K562 (cell line): ENCODE results near the gene ARID5B. TPM values are rescaled to one million over a fixed set of nuclear protein-coding genes. Genes with fewer than 3 reads are reported as not detected.

ENCODE experiments used
- ATF1 ChIP-seq, 2 experiments: fragments of 450-650 bp in 1 of 2; IDR thresholded peaks; 2 replicates each; pipeline ENCODE4 v1.6.1; 2016; ENCODE audit warnings: missing compliant biosample characterization in 1 of 2, missing genetic modification characterization in 1 of 2
- BHLHE40 ChIP-seq: IDR thresholded peaks from 2 replicates; pipeline ENCODE4 v1.6.1; 2011; ENCODE audit warnings: low read length, improper control_type of control experiment
- CC2D1A ChIP-seq: fragments of 450-650 bp; IDR thresholded peaks from 2 replicates; pipeline ENCODE4 v1.6.1; 2017; ENCODE audit warnings: mild to moderate bottlenecking
- DACH1 ChIP-seq: fragments of 450-650 bp; IDR thresholded peaks from 2 replicates; pipeline ENCODE4 v1.6.1; 2018; ENCODE audit not compliant: partially characterized antibody
- ETV6 ChIP-seq, 3 experiments: fragments of 150-350 bp in 1 of 3; sonication (generic) in 1 of 3; formaldehyde crosslinking in 1 of 3; IDR thresholded peaks; 2 replicates each; pipeline versions ENCODE4 v1.6.1 to v1.8.0; 2014 to 2022; ENCODE audit warnings: borderline replicate concordance in 2 of 3, low read depth in 2 of 3, antibody characterized with exemption in 1 of 3, low read length in 1 of 3, mild to moderate bottlenecking in 1 of 3, missing genetic modification reagents in 1 of 3
- GABPA ChIP-seq: fragments of 200-800 bp; sonication (Bioruptor generic); conservative IDR thresholded peaks from 2 replicates; pipeline ENCODE4 v1.6.1; 2016; ENCODE audit warnings: low read depth, missing genetic modification characterization, missing compliant biosample characterization
- HNRNPL ChIP-seq: fragments of 200-400 bp; formaldehyde crosslinking; IDR thresholded peaks from 2 replicates; pipeline ENCODE4 v1.6.1; 2017; ENCODE audit warnings: low read depth, mild to moderate bottlenecking, low read length
- KAT8 ChIP-seq: fragments of 450-650 bp; IDR thresholded peaks from 2 replicates; pipeline ENCODE4 v1.6.1; 2016; ENCODE audit warnings: low read depth, mild to moderate bottlenecking
- MCM2 ChIP-seq: fragments of 450-650 bp; IDR thresholded peaks from 2 replicates; pipeline ENCODE4 v1.6.1; 2017; ENCODE audit warnings: low read depth, mild to moderate bottlenecking
- NR2C1 ChIP-seq, 2 experiments: fragments of 450-650 bp; IDR thresholded peaks; 2 replicates each; pipeline ENCODE4 v1.6.1; 2017; ENCODE audit warnings: mild to moderate bottlenecking in 2 of 2, antibody characterized with exemption in 1 of 2, inconsistent platforms in 1 of 2, missing compliant biosample characterization in 1 of 2, missing genetic modification characterization in 1 of 2
- SAFB ChIP-seq: fragments of 200-400 bp; formaldehyde crosslinking; IDR thresholded peaks from 2 replicates; pipeline ENCODE4 v1.6.1; 2017; ENCODE audit warnings: low read depth, low read length, borderline replicate concordance
- ZNF184 ChIP-seq: sonication (generic); formaldehyde crosslinking; IDR thresholded peaks from 2 replicates; pipeline ENCODE4 v1.5.0; 2020; ENCODE audit warnings: missing genetic modification reagents
- ZNF436 ChIP-seq: fragments of 250-450, 450-650 bp; sonication (Bioruptor Pico); formaldehyde crosslinking; IDR thresholded peaks from 2 replicates; pipeline ENCODE4 v1.7.0; 2020; ENCODE audit warnings: mild to moderate bottlenecking
- polyA plus RNA-seq, 8 experiments: library from polyadenylated mRNA; depleted of rRNA in 4 of 8; stranded (reverse) in 5 of 8; unstranded in 3 of 8; fragments of >200 nt; fragmentation: Nextera tagmentation in 2 of 8; fragmentation: Illumina TruSeq in 1 of 8; extraction: Ambion mirVana in 2 of 8; extraction: Trizol in 1 of 8; gene quantifications; 2 replicates each; pipeline versions ENCODE4 v1.2.1 to v1.2.3, GENCODE V29; 2011 to 2014; ENCODE audit warnings: inconsistent platforms in 1 of 8, missing spikeins in 1 of 8
- total RNA-seq, 7 experiments: library from RNA; depleted of rRNA in 6 of 7; stranded (reverse); fragments of >200 nt in 6 of 7; fragmentation: Illumina TruSeq in 2 of 7; extraction: Trizol in 2 of 7; gene quantifications; 2 replicates each; pipeline versions ENCODE4 v1.2.1 to v1.2.3, GENCODE V29; 2011 to 2021; ENCODE audit warnings: low replicate concordance in 1 of 7
- TF ChIP-seq, protein P1 (sequence below): IDR thresholded peaks from 3 replicates; pipeline ENCODE4 v1.6.1; 2011; ENCODE audit warnings: borderline replicate concordance, mild to moderate bottlenecking; ENCODE audit not compliant: insufficient read length, insufficient read depth
- TF ChIP-seq, protein P2 (sequence below): fragments of 450-650 bp; formaldehyde crosslinking; IDR thresholded peaks from 2 replicates; pipeline ENCODE4 v1.4.0; 2022; ENCODE audit warnings: missing genetic modification characterization
- TF ChIP-seq, protein P3 (sequence below): IDR thresholded peaks from 2 replicates; pipeline ENCODE4 v1.6.1; 2011; ENCODE audit not compliant: insufficient read length; ENCODE audit errors: extremely low read depth
- TF ChIP-seq, protein P4 (sequence below): IDR thresholded peaks from 2 replicates; pipeline ENCODE4 v1.6.1; 2012; ENCODE audit warnings: low read depth, low read length, improper control_type of control experiment, borderline replicate concordance

Gene ARID5B
- total and polyA plus RNA-seq, 9 of the 15 experiments (the other 6 are each of a cell fraction or from before 2014, with no cell fraction given) = 0.48 to 1.6 (median 0.80) TPM

DNA sequence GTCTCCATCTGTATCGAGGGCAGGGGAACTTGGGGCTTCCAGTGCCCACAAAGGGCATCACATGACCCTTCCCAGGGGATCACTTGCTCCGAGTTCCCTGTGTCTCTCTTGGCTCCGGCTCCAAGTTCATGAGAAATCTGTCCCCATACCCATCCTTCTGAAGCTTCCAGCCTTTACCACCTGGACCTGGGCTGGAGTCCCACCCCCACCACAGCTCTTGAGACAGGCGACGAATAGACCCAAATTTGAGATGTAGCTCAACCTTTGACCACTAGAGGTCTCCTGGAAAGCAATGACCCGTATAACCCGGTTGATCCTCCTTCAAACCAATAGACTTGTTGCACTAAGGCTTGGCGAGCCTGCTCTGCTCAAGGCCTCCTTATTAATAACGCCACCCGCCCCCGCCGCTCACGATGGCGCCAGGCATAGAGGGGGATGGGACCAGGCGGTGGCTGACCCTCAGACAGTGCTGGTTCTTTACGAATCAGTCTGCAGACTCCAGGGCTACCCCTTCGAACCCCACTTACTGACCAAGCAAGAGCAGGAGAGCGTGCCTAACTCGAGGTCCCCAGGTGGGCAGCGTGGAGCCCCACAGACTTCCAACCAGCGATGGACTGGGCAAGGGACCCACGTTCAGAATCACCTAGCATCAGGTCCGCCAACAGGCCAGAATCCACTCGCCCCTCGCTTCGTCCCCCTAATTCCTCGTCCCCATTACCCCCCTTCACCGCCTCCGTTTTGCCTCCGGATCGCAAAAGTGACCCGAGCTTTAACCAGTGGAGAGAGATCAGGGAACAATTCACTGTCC, 4.4 kb upstream of the ARID5B start (continued):
- TF ChIP-seq ZNF436 (CRISPR knock-in tag) = no peak
- TF ChIP-seq GABPA (tag) = no peak
- TF ChIP-seq SAFB = no peak
- TF ChIP-seq, protein P1, sequence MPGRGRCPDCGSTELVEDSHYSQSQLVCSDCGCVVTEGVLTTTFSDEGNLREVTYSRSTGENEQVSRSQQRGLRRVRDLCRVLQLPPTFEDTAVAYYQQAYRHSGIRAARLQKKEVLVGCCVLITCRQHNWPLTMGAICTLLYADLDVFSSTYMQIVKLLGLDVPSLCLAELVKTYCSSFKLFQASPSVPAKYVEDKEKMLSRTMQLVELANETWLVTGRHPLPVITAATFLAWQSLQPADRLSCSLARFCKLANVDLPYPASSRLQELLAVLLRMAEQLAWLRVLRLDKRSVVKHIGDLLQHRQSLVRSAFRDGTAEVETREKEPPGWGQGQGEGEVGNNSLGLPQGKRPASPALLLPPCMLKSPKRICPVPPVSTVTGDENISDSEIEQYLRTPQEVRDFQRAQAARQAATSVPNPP = no peak
- TF ChIP-seq HNRNPL = no peak
- no peak for TF ChIP-seq ZNF184 (CRISPR knock-in tag)
- TF ChIP-seq KAT8 = no peak
- no peak for TF ChIP-seq NR2C1 (IDR thresholded peaks at IDR 0.05)
- 0 out of 2 replicates have a peak, but pooled peaks have one; percentile 37 for TF ChIP-seq NR2C1 (tag; IDR thresholded peaks at IDR 0.05)
- no peak for TF ChIP-seq MCM2
- TF ChIP-seq, protein P2, sequence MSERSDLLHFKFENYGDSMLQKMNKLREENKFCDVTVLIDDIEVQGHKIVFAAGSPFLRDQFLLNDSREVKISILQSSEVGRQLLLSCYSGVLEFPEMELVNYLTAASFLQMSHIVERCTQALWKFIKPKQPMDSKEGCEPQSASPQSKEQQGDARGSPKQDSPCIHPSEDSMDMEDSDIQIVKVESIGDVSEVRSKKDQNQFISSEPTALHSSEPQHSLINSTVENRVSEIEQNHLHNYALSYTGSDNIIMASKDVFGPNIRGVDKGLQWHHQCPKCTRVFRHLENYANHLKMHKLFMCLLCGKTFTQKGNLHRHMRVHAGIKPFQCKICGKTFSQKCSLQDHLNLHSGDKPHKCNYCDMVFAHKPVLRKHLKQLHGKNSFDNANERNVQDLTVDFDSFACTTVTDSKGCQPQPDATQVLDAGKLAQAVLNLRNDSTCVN (CRISPR knock-in tag) = no peak
- no peak for TF ChIP-seq ATF1 (CRISPR knock-in tag; IDR thresholded peaks at IDR 0.05)
- peak; percentile 25; the same call in 1 of the 2 replicates for TF ChIP-seq ATF1 (tag; IDR thresholded peaks at IDR 0.05)
- peak; percentile 50; the same call in 1 of the 2 replicates for TF ChIP-seq CC2D1A
- TF ChIP-seq BHLHE40 = no peak
- no peak for TF ChIP-seq ETV6 (IDR thresholded peaks at IDR 0.05; ENCODE audit: borderline replicate concordance in 1 of 2, low read depth in 2 of 2, low read length in 1 of 2)
- no peak for TF ChIP-seq ETV6 (CRISPR knock-in tag; IDR thresholded peaks at IDR 0.05; ENCODE audit: borderline replicate concordance)
- TF ChIP-seq, protein P3, sequence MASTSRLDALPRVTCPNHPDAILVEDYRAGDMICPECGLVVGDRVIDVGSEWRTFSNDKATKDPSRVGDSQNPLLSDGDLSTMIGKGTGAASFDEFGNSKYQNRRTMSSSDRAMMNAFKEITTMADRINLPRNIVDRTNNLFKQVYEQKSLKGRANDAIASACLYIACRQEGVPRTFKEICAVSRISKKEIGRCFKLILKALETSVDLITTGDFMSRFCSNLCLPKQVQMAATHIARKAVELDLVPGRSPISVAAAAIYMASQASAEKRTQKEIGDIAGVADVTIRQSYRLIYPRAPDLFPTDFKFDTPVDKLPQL = no peak
- TF ChIP-seq DACH1 = no peak
- TF ChIP-seq, protein P4, sequence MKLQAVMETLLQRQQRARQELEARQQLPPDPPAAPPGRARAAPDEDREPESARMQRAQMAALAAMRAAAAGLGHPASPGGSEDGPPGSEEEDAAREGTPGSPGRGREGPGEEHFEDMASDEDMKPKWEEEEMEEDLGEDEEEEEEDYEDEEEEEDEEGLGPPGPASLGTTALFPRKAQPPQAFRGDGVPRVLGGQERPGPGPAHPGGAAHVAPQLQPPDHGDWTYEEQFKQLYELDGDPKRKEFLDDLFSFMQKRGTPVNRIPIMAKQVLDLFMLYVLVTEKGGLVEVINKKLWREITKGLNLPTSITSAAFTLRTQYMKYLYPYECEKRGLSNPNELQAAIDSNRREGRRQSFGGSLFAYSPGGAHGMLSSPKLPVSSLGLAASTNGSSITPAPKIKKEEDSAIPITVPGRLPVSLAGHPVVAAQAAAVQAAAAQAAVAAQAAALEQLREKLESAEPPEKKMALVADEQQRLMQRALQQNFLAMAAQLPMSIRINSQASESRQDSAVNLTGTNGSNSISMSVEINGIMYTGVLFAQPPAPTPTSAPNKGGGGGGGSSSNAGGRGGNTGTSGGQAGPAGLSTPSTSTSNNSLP = 0 out of 2 replicates have a peak, but pooled peaks have one; percentile 25
- TF ChIP-seq, all 486 proteins: peak for 31
